Astrocyte (in vitro differentiated cells and primary cell): ENCODE data around the gene PTPRM.

Source experiments
- EZH2 ChIP-seq: IDR thresholded peaks from 2 replicates; pipeline ENCODE4 v1.6.1; 2012; ENCODE audit warnings: mild to moderate bottlenecking, low read length, inconsistent platforms; ENCODE audit not compliant: insufficient read depth
- TF ChIP-seq, protein P1 (sequence below): IDR thresholded peaks from 2 replicates; pipeline ENCODE4 v1.5.1; 2011; ENCODE audit warnings: low read depth, mild to moderate bottlenecking, inconsistent platforms, low read length, moderate library complexity; ENCODE audit not compliant: insufficient read depth

GRCh38 chr18:8081872-8082553 lies 514.9 kb downstream of the PTPRM start:
- TF ChIP-seq, protein P1, sequence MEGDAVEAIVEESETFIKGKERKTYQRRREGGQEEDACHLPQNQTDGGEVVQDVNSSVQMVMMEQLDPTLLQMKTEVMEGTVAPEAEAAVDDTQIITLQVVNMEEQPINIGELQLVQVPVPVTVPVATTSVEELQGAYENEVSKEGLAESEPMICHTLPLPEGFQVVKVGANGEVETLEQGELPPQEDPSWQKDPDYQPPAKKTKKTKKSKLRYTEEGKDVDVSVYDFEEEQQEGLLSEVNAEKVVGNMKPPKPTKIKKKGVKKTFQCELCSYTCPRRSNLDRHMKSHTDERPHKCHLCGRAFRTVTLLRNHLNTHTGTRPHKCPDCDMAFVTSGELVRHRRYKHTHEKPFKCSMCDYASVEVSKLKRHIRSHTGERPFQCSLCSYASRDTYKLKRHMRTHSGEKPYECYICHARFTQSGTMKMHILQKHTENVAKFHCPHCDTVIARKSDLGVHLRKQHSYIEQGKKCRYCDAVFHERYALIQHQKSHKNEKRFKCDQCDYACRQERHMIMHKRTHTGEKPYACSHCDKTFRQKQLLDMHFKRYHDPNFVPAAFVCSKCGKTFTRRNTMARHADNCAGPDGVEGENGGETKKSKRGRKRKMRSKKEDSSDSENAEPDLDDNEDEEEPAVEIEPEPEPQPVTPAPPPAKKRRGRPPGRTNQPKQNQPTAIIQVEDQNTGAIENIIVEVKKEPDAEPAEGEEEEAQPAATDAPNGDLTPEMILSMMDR, result no peak
- no peak for TF ChIP-seq EZH2
